GM23338 (cell line): ENCODE measurements around the gene CKAP2. TPM values are rescaled to one million over a fixed set of nuclear protein-coding genes. Genes with fewer than 3 reads are reported as not detected.
"Not testable (repeated sequence)": the region's sequence is repeated elsewhere in the genome, so short reads cannot be mapped to it uniquely, and the experiment has no call there.

Experiments used
- ATAC-seq: fragments of 200-7000 bp; cut with Tn5 transposase; 3 replicates; pipeline ENCODE4 v1.9.1; 2020
- DNase-seq: peaks from one replicate; pipeline ENCODE4 v3.0.0-alpha.2; 2015; ENCODE audit warnings: low spot score
- H2AFZ ChIP-seq: fragments of 200-600 bp; sonication (generic); 2 replicates; pipeline ENCODE4 v1.8.0; 2016; ENCODE audit warnings: antibody characterized with exemption, mild to moderate bottlenecking, moderate library complexity
- H3F3A ChIP-seq: fragments of 200-600 bp; sonication (generic); replicated peaks from 2 replicates; pipeline ENCODE4 v1.8.0; 2017; ENCODE audit warnings: antibody characterized with exemption, mixed run types, low read depth
- H3K27ac ChIP-seq: fragments of 200-600 bp; sonication (generic); 2 replicates; pipeline ENCODE4 v1.6.1; 2016; ENCODE audit warnings: low read depth
- H3K27me3 ChIP-seq: fragments of 200-600 bp; sonication (generic); 2 replicates; pipeline ENCODE4 v1.8.0; 2016; ENCODE audit warnings: mild to moderate bottlenecking, mixed run types, moderate library complexity; ENCODE audit not compliant: insufficient read depth
- H3K36me3 ChIP-seq: fragments of 200-600 bp; sonication (generic); 2 replicates; pipeline ENCODE4 v1.8.0; 2016; ENCODE audit warnings: mild to moderate bottlenecking; ENCODE audit not compliant: insufficient read depth
- H3K4me1 ChIP-seq: fragments of 200-600 bp; sonication (generic); 2 replicates; pipeline ENCODE4 v1.8.0; 2016; ENCODE audit warnings: mild to moderate bottlenecking, moderate library complexity; ENCODE audit not compliant: insufficient read depth
- H3K4me2 ChIP-seq: fragments of 200-600 bp; sonication (generic); 2 replicates; pipeline ENCODE4 v1.7.1; 2017; ENCODE audit warnings: mixed run types
- H3K4me3 ChIP-seq: fragments of 200-600 bp; sonication (generic); 2 replicates; pipeline ENCODE4 v1.6.1; 2016; ENCODE audit warnings: mixed run types
- H3K79me2 ChIP-seq: fragments of 200-600 bp; sonication (generic); replicated peaks from 2 replicates; pipeline ENCODE4 v1.8.0; 2017; ENCODE audit warnings: mild to moderate bottlenecking; ENCODE audit not compliant: insufficient read depth
- H3K9me2 ChIP-seq: fragments of 200-600 bp; sonication (generic); 2 replicates; pipeline ENCODE4 v1.8.0; 2017; ENCODE audit not compliant: insufficient read depth
- H4K20me1 ChIP-seq: fragments of 200-600 bp; sonication (generic); replicated peaks from 2 replicates; pipeline ENCODE4 v1.8.0; 2017; ENCODE audit warnings: mild to moderate bottlenecking; ENCODE audit not compliant: insufficient read depth
- H3K27ac Mint-ChIP-seq: 2 replicates; pipeline ENCODE4 v1.8.0; 2020; ENCODE audit warnings: inconsistent platforms, mild to moderate bottlenecking, moderate library complexity, mixed read lengths
- H3K27me3 Mint-ChIP-seq: 3 replicates; pipeline ENCODE4 v1.8.0; 2022; ENCODE audit warnings: low read depth, mild to moderate bottlenecking, moderate library complexity, mixed read lengths, inconsistent platforms; ENCODE audit not compliant: insufficient read depth, poor library complexity
- H3K36me3 Mint-ChIP-seq: 3 replicates; pipeline ENCODE4 v1.8.0; 2021; ENCODE audit warnings: low read depth, mild to moderate bottlenecking, inconsistent platforms, moderate library complexity, mixed read lengths
- H3K4me1 Mint-ChIP-seq: 3 replicates; pipeline ENCODE4 v1.8.0; 2020; ENCODE audit warnings: mild to moderate bottlenecking, inconsistent platforms, mixed read lengths
- H3K4me3 Mint-ChIP-seq: 3 replicates; pipeline ENCODE4 v1.8.0; 2021; ENCODE audit warnings: moderate library complexity, mild to moderate bottlenecking, inconsistent platforms, mixed read lengths
- H3K9me3 Mint-ChIP-seq: 3 replicates; pipeline ENCODE4 v1.8.0; 2020; ENCODE audit warnings: moderate library complexity, mild to moderate bottlenecking, inconsistent platforms, mixed read lengths
- polyA plus RNA-seq: library from polyadenylated mRNA; unstranded; fragments of >200 nt; fragmentation: Nextera tagmentation; extraction: Ambion mirVana; gene quantifications from 2 replicates; pipeline ENCODE4 v1.2.1, GENCODE V29; 2016
- total RNA-seq: library from RNA; depleted of rRNA; stranded (reverse); fragments of >200 nt; shearing (Covaris generic); gene quantifications from 2 replicates; pipeline ENCODE4 v1.2.3, GENCODE V29; 2014

Gene CKAP2
- total and polyA plus RNA-seq, 2 experiments from 2014 or later = 48.8 to 103 TPM

DNA sequence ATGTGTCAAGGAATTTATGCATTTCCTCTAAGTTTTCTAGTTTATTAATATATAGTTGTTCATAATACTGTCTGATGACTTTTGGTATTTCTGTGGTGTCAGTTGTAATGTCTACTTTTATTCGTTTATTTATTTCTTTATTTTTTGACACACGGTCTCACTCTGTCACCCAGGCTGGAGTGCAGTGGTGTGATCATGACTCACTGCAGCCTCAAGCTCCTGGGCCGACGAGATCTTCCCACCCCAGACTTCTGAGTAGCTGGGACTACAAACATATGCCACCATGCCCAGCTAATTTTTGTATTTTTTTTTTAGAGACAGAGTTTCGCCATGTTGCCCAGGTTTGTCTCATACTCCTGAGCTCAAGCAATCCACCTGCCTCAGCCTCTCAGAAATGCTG lies 39.0 kb downstream of the CKAP2 start:
- not testable (repeated sequence) for H2AFZ ChIP-seq, H3K79me2 ChIP-seq, H3K27me3 Mint-ChIP-seq, H3F3A ChIP-seq, H3K36me3 Mint-ChIP-seq, H3K4me2 ChIP-seq, H3K36me3 ChIP-seq, H3K9me2 ChIP-seq, ATAC-seq, DNase-seq, H3K4me3 Mint-ChIP-seq, H3K27ac Mint-ChIP-seq, H3K4me3 ChIP-seq, H3K9me3 Mint-ChIP-seq, H4K20me1 ChIP-seq, H3K27ac ChIP-seq, H3K4me1 Mint-ChIP-seq, H3K27me3 ChIP-seq, H3K4me1 ChIP-seq

DNA sequence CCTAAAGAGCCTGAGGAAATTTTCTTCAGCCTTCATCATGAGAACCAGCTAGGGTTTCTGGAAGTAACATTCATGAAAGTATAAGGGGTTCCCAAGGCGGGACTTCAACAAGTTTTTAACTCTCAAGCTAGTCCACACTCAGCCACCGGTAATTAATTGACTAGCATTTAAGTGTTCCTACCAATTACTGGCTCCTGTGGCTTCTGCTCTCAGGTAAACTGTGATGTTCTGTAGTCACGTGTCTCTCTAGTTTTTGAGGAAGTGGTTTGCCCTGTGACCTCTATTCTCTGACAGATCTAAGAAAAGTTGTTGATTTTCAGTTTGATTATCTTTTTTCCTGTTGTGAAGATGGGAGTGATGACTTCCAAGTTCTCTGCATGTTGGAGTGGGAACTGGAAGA lies 42.7 kb downstream of the CKAP2 start:
- not testable (repeated sequence) for H3K4me2 ChIP-seq, H3K36me3 Mint-ChIP-seq, H3K4me1 ChIP-seq, H3F3A ChIP-seq, H3K9me2 ChIP-seq, H3K27me3 ChIP-seq, H3K79me2 ChIP-seq, H3K4me3 Mint-ChIP-seq, H3K27ac ChIP-seq, H4K20me1 ChIP-seq, ATAC-seq, DNase-seq, H3K4me3 ChIP-seq, H3K27me3 Mint-ChIP-seq, H3K4me1 Mint-ChIP-seq, H3K36me3 ChIP-seq, H2AFZ ChIP-seq, H3K27ac Mint-ChIP-seq
- H3K9me3 Mint-ChIP-seq = peaks cover 11% of the 10 kb centered on the region

GRCh38 chr13:52502277-52502676 lies 47.0 kb downstream of the CKAP2 start:
- not testable (repeated sequence) for H3K4me1 Mint-ChIP-seq, H3K79me2 ChIP-seq, H3K27ac Mint-ChIP-seq, H4K20me1 ChIP-seq, H2AFZ ChIP-seq, H3K4me1 ChIP-seq, H3K36me3 ChIP-seq, H3K27me3 ChIP-seq, H3F3A ChIP-seq, H3K4me2 ChIP-seq, H3K4me3 ChIP-seq, H3K4me3 Mint-ChIP-seq, H3K9me2 ChIP-seq, H3K27me3 Mint-ChIP-seq, DNase-seq, H3K27ac ChIP-seq, ATAC-seq
- H3K36me3 Mint-ChIP-seq = peaks cover 13% of the 10 kb centered on the region; the same call in 1 of the 3 replicates
- peaks cover 20% of the 10 kb centered on the region for H3K9me3 Mint-ChIP-seq

- H4K20me1 ChIP-seq, H3K36me3 ChIP-seq, H3K27me3 Mint-ChIP-seq, H3K27me3 ChIP-seq, H3K4me2 ChIP-seq, H3K4me3 ChIP-seq, H3K9me2 ChIP-seq, H3K79me2 ChIP-seq, ATAC-seq, H3K4me1 ChIP-seq, H3K27ac Mint-ChIP-seq, H3K27ac ChIP-seq, DNase-seq, H3K4me1 Mint-ChIP-seq, H3F3A ChIP-seq, H2AFZ ChIP-seq, H3K4me3 Mint-ChIP-seq: not testable (repeated sequence)
- Mint-ChIP-seq H3K9me3 (peaks cover 20% of the 10 kb centered on the region), H3K36me3 (peaks cover 13% of the 10 kb centered on the region; the same call in 1 of the 3 replicates)
These were observed 50.6 kb downstream of the CKAP2 start for GRCh38 chr13:52505843-52506242.

DNA sequence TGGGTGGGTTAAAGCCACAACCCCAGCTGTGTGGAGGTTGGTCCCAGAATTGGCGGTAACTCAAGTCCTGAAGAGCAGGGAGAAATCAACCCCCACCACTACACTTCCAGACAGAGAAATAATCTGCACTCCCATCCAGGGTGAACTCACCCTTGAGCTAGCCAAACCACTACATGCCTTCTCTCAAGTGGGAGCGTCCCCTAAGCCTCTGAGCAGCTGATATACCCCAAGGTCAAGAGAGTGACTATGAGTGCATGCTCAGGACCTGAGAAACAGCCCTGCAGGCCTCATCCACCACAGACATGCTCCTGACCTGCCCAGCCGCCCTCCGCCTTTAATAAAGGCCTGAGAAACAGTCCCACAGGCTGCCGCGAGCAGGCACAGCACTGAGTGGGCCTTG lies 54.3 kb downstream of the CKAP2 start:
- H4K20me1 ChIP-seq, H3K79me2 ChIP-seq, H3K4me3 ChIP-seq, ATAC-seq, H3K27me3 Mint-ChIP-seq, H3K9me2 ChIP-seq, H3K4me1 Mint-ChIP-seq, H3K27me3 ChIP-seq, H3K4me1 ChIP-seq, H3K36me3 ChIP-seq, H3K27ac ChIP-seq, DNase-seq, H3K4me2 ChIP-seq, H3K9me3 Mint-ChIP-seq, H3K4me3 Mint-ChIP-seq, H2AFZ ChIP-seq, H3K36me3 Mint-ChIP-seq, H3F3A ChIP-seq, H3K27ac Mint-ChIP-seq: not testable (repeated sequence)

DNA sequence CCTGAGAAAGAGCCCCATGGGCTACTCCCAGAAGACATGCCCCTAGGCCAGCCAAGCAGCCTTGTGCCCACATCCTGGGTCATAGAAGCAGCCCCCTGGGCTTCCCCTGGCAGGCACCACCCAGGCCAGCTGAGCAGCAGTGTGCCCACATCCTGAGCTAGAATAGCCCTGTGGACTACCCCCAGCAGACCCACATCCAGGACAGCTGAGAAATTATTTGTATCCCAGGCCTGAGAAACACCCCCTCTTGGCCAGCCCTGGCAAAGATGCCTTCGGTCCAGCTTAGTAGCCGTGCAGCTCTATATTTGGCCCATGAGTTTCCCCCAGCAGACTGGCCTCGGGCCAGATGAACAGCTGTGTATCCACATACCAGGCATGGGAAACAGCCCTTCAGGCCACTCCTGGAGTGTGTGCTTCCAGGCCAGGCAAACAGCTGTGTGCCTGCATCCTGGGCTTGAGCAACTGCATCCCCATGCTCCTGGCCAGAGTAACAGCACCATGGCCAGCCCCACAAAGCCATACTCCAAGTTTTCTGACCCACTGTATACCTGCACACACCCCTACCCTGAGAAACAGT lies 55.0 kb downstream of the CKAP2 start:
- not testable (repeated sequence) for H4K20me1 ChIP-seq, DNase-seq, H3K9me3 Mint-ChIP-seq

GRCh38 chr13:52511598-52511997 lies 56.3 kb downstream of the CKAP2 start:
- H3K4me1 ChIP-seq, H3K4me2 ChIP-seq, ATAC-seq, H3K4me3 ChIP-seq, H2AFZ ChIP-seq, H3K27ac ChIP-seq, H3K36me3 Mint-ChIP-seq, H3K9me2 ChIP-seq, H3K9me3 Mint-ChIP-seq, H3K79me2 ChIP-seq, H3F3A ChIP-seq, H3K27ac Mint-ChIP-seq, DNase-seq, H3K4me1 Mint-ChIP-seq, H3K4me3 Mint-ChIP-seq, H3K27me3 Mint-ChIP-seq, H3K36me3 ChIP-seq, H4K20me1 ChIP-seq, H3K27me3 ChIP-seq: not testable (repeated sequence)

More for the DNA sequence above, 55.0 kb downstream of the CKAP2 start:
- H3K4me3 ChIP-seq, H3K27me3 Mint-ChIP-seq, H3K4me1 ChIP-seq, H3K4me2 ChIP-seq, H3K27ac Mint-ChIP-seq, H3K79me2 ChIP-seq, H3K27ac ChIP-seq, H3F3A ChIP-seq, ATAC-seq, H3K36me3 ChIP-seq, H3K36me3 Mint-ChIP-seq, H3K27me3 ChIP-seq, H3K9me2 ChIP-seq, H2AFZ ChIP-seq, H3K4me3 Mint-ChIP-seq, H3K4me1 Mint-ChIP-seq: not testable (repeated sequence)
